ENCODE measurements around the gene CHST1. TPM values are rescaled to one million over a fixed set of nuclear protein-coding genes. Genes with fewer than 3 reads are reported as not detected.

The CHST1 gene
- total and polyA plus RNA-seq, 4 experiments from 2014 or later: not detected

- Mint-ChIP-seq H3K4me3 (no peak overlapping the region), H3K36me3 (no peaks in the 10 kb centered on the region), H3K4me1 (no peaks in the 10 kb centered on the region), H3K27ac (no peak overlapping the region), H3K9me3 (peaks cover 0 to 12% (median 6%) of the 10 kb centered on the region in 8 donors), H3K27me3 (peaks cover 32 to 48% of the 10 kb centered on the region in 2 donors)
- H3K27ac ChIP-seq (ENCODE audit: low read depth, low read length): no peak overlapping the region
- CTCF ChIA-PET (ENCODE audit: partially characterized antibody): no interaction called here
- H3K4me3 ChIP-seq (ENCODE audit: low read length in 2 of 2): no peak overlapping the region
- no peak for DNase-seq
- no peaks in the 10 kb centered on the region for H3K4me1 ChIP-seq (ENCODE audit: insufficient read depth, low read length)
- POLR2A ChIA-PET (ENCODE audit: partially characterized antibody): no interaction called here
- no peaks in the 10 kb centered on the region for H3K36me3 ChIP-seq (ENCODE audit: insufficient read depth, low read length)
- intact Hi-C loops (cut with micrococcal nuclease): no loop called here
- H3K9me3 ChIP-seq (ENCODE audit: control insufficient read depth in 1 of 2, low read length in 2 of 2): no peaks in the 10 kb centered on the region
- H3K27me3 ChIP-seq (ENCODE audit: insufficient read depth, low read length): no peaks in the 10 kb centered on the region
Measured at GRCh38 chr11:45625611-45626010, 39.8 kb downstream of the CHST1 start.

- intact Hi-C loops (cut with micrococcal nuclease): no loop called here
- Mint-ChIP-seq H3K27ac (no peak overlapping the region), H3K4me1 (no peaks in the 10 kb centered on the region), H3K27me3 (peaks cover 28 to 48% of the 10 kb centered on the region in 2 donors), H3K36me3 (no peaks in the 10 kb centered on the region), H3K4me3 (no peak overlapping the region), H3K9me3 (peaks cover 3 to 23% (median 13%) of the 10 kb centered on the region in 8 donors)
- no peak overlapping the region for H3K4me3 ChIP-seq (ENCODE audit: low read length in 2 of 2)
- H3K9me3 ChIP-seq (ENCODE audit: control insufficient read depth in 1 of 2, low read length in 2 of 2): no peaks in the 10 kb centered on the region
- H3K27me3 ChIP-seq (ENCODE audit: insufficient read depth, low read length): no peaks in the 10 kb centered on the region
- no peaks in the 10 kb centered on the region for H3K4me1 ChIP-seq (ENCODE audit: insufficient read depth, low read length)
- no peak overlapping the region for H3K27ac ChIP-seq (ENCODE audit: low read depth, low read length)
- CTCF ChIA-PET (ENCODE audit: partially characterized antibody): no interaction called here
- POLR2A ChIA-PET (ENCODE audit: partially characterized antibody): no interaction called here
- DNase-seq: no peak
- H3K36me3 ChIP-seq (ENCODE audit: insufficient read depth, low read length): no peaks in the 10 kb centered on the region
Measured at GRCh38 chr11:45624095-45624494, 41.3 kb downstream of the CHST1 start.

GRCh38 chr11:45622861-45623260, 42.6 kb downstream of the CHST1 start:
- Histone ChIP-seq H3K36me3 (ENCODE audit: insufficient read depth, low read length) (no peaks in the 10 kb centered on the region), H3K27me3 (ENCODE audit: insufficient read depth, low read length) (no peaks in the 10 kb centered on the region), H3K9me3 (ENCODE audit: control insufficient read depth in 1 of 2, low read length in 2 of 2) (no peaks in the 10 kb centered on the region), H3K27ac (ENCODE audit: low read depth, low read length) (no peak overlapping the region), H3K4me1 (ENCODE audit: insufficient read depth, low read length) (no peaks in the 10 kb centered on the region), H3K4me3 (ENCODE audit: low read length in 2 of 2) (no peak overlapping the region)
- intact Hi-C loops (cut with micrococcal nuclease): no loop called here
- POLR2A ChIA-PET (ENCODE audit: partially characterized antibody): no interaction called here
- H3K9me3 Mint-ChIP-seq: peaks cover 0 to 21% (median 13%) of the 10 kb centered on the region in 8 donors
- peaks cover 23 to 45% of the 10 kb centered on the region in 2 donors for H3K27me3 Mint-ChIP-seq
- H3K4me1 Mint-ChIP-seq: no peaks in the 10 kb centered on the region
- no peak for DNase-seq
- H3K4me3 Mint-ChIP-seq: no peak overlapping the region
- no peaks in the 10 kb centered on the region for H3K36me3 Mint-ChIP-seq
- H3K27ac Mint-ChIP-seq: no peak overlapping the region
- CTCF ChIA-PET (ENCODE audit: partially characterized antibody): interaction anchor here (1.6 kb wide), 1 partner anchor 252 kb away, joined by 3 read pairs; no protein-coding TSS in a partner anchor

GRCh38 chr11:45622283-45622682, 43.1 kb downstream of the CHST1 start:
- H3K27ac Mint-ChIP-seq: no peak overlapping the region
- peaks cover 28 to 49% of the 10 kb centered on the region in 2 donors for H3K27me3 Mint-ChIP-seq
- intact Hi-C loops (cut with micrococcal nuclease): no loop called here
- no peaks in the 10 kb centered on the region for H3K36me3 Mint-ChIP-seq
- Histone ChIP-seq H3K36me3 (ENCODE audit: insufficient read depth, low read length) (no peaks in the 10 kb centered on the region), H3K27me3 (ENCODE audit: insufficient read depth, low read length) (no peaks in the 10 kb centered on the region), H3K9me3 (ENCODE audit: control insufficient read depth in 1 of 2, low read length in 2 of 2) (no peaks in the 10 kb centered on the region), H3K4me3 (ENCODE audit: low read length in 2 of 2) (no peak overlapping the region), H3K4me1 (ENCODE audit: insufficient read depth, low read length) (no peaks in the 10 kb centered on the region), H3K27ac (ENCODE audit: low read depth, low read length) (no peak overlapping the region)
- peaks cover 0 to 24% (median 13%) of the 10 kb centered on the region in 8 donors for H3K9me3 Mint-ChIP-seq
- ChIA-PET CTCF (ENCODE audit: partially characterized antibody) (interaction anchor here (1.6 kb wide), 1 partner anchor 251 kb away, joined by 3 read pairs; no protein-coding TSS in a partner anchor), POLR2A (ENCODE audit: partially characterized antibody) (no interaction called here)
- H3K4me3 Mint-ChIP-seq: no peak overlapping the region
- no peaks in the 10 kb centered on the region for H3K4me1 Mint-ChIP-seq
- DNase-seq: no peak

- H3K27me3 ChIP-seq (ENCODE audit: insufficient read depth, low read length): no peaks in the 10 kb centered on the region
- H3K9me3 ChIP-seq (ENCODE audit: control insufficient read depth in 1 of 2, low read length in 2 of 2): no peaks in the 10 kb centered on the region
- Mint-ChIP-seq H3K36me3 (no peaks in the 10 kb centered on the region), H3K4me1 (no peaks in the 10 kb centered on the region), H3K9me3 (peaks cover 0 to 22% (median 13%) of the 10 kb centered on the region in 8 donors), H3K4me3 (no peak overlapping the region), H3K27me3 (peaks cover 29 to 52% of the 10 kb centered on the region in 2 donors), H3K27ac (no peak overlapping the region)
- DNase-seq: no peak
- POLR2A ChIA-PET (ENCODE audit: partially characterized antibody): no interaction called here
- intact Hi-C loops (cut with micrococcal nuclease): no loop called here
- no peaks in the 10 kb centered on the region for H3K36me3 ChIP-seq (ENCODE audit: insufficient read depth, low read length)
- H3K4me3 ChIP-seq (ENCODE audit: low read length in 2 of 2): no peak overlapping the region
- CTCF ChIA-PET (ENCODE audit: partially characterized antibody): interaction anchor here (1.7 kb wide), 1 partner anchor 35 kb away, joined by 5 read pairs; no protein-coding TSS in a partner anchor
- H3K4me1 ChIP-seq (ENCODE audit: insufficient read depth, low read length): no peaks in the 10 kb centered on the region
- H3K27ac ChIP-seq (ENCODE audit: low read depth, low read length): no peak overlapping the region
Measured at GRCh38 chr11:45621588-45621987, 43.8 kb downstream of the CHST1 start.

- ChIA-PET CTCF (ENCODE audit: partially characterized antibody) (interaction anchor here (1.0 to 1.7 kb wide), 2 partner anchors 34 to 36 kb away, joined by 4 to 5 read pairs; no protein-coding TSS in a partner anchor), POLR2A (ENCODE audit: partially characterized antibody) (no interaction called here)
- no peaks in the 10 kb centered on the region for H3K4me1 Mint-ChIP-seq
- Histone ChIP-seq H3K36me3 (ENCODE audit: insufficient read depth, low read length) (no peaks in the 10 kb centered on the region), H3K27ac (ENCODE audit: low read depth, low read length) (no peak overlapping the region), H3K27me3 (ENCODE audit: insufficient read depth, low read length) (no peaks in the 10 kb centered on the region), H3K9me3 (ENCODE audit: control insufficient read depth in 1 of 2, low read length in 2 of 2) (no peaks in the 10 kb centered on the region), H3K4me1 (ENCODE audit: insufficient read depth, low read length) (no peaks in the 10 kb centered on the region), H3K4me3 (ENCODE audit: low read length in 2 of 2) (no peak overlapping the region)
- H3K4me3 Mint-ChIP-seq: no peak overlapping the region
- intact Hi-C loops (cut with micrococcal nuclease): no loop called here
- peaks cover 0 to 22% (median 13%) of the 10 kb centered on the region in 8 donors for H3K9me3 Mint-ChIP-seq
- H3K27ac Mint-ChIP-seq: no peak overlapping the region
- DNase-seq: no peak
- peaks cover 28 to 49% of the 10 kb centered on the region in 2 donors for H3K27me3 Mint-ChIP-seq
- no peaks in the 10 kb centered on the region for H3K36me3 Mint-ChIP-seq
Measured at GRCh38 chr11:45620243-45620642, 45.2 kb downstream of the CHST1 start.

GRCh38 chr11:45618897-45619296, 46.5 kb downstream of the CHST1 start:
- Mint-ChIP-seq H3K27me3 (peaks cover 27 to 48% of the 10 kb centered on the region in 2 donors), H3K27ac (no peak overlapping the region), H3K4me1 (no peaks in the 10 kb centered on the region), H3K4me3 (no peak overlapping the region), H3K36me3 (no peaks in the 10 kb centered on the region), H3K9me3 (peaks cover 0 to 22% (median 13%) of the 10 kb centered on the region in 8 donors)
- intact Hi-C loops (cut with micrococcal nuclease): no loop called here
- H3K27me3 ChIP-seq (ENCODE audit: insufficient read depth, low read length): no peaks in the 10 kb centered on the region
- no peak for DNase-seq
- no peaks in the 10 kb centered on the region for H3K9me3 ChIP-seq (ENCODE audit: control insufficient read depth in 1 of 2, low read length in 2 of 2)
- H3K27ac ChIP-seq (ENCODE audit: low read depth, low read length): no peak overlapping the region
- no peak overlapping the region for H3K4me3 ChIP-seq (ENCODE audit: low read length in 2 of 2)
- ChIA-PET POLR2A (ENCODE audit: partially characterized antibody) (no interaction called here), CTCF (ENCODE audit: partially characterized antibody) (no interaction called here)
- no peaks in the 10 kb centered on the region for H3K36me3 ChIP-seq (ENCODE audit: insufficient read depth, low read length)
- no peaks in the 10 kb centered on the region for H3K4me1 ChIP-seq (ENCODE audit: insufficient read depth, low read length)

Measured in CD4-positive, alpha-beta memory T cell (primary cell).